AG04449 (cell line): Measurements from ENCODE around the gene GALNT10.

Experiments
- CTCF ChIA-PET: fragments of 350-600 bp; formaldehyde crosslinking; extraction: SDS; loops from one replicate; lab custom pipeline; 2021; ENCODE audit warnings: antibody characterized with exemption; lab: Yijun Ruan, JAX
- POLR2A ChIA-PET: fragments of 400-600, 350-600 bp; formaldehyde crosslinking; extraction: SDS; loops from one replicate; lab custom pipeline; 2020; ENCODE audit warnings: antibody characterized with exemption, inconsistent platforms; lab: Yijun Ruan, JAX
- DNase-seq: peaks from one replicate; pipeline ENCODE4 v3.0.0-alpha.2; 2010; ENCODE audit warnings: low read depth, low spot score
- H3K4me3 ChIP-seq: 2 replicates; pipeline ENCODE4 v1.5.1; 2011; ENCODE audit warnings: low read depth, mild to moderate bottlenecking, control low read depth, low read length
- TF ChIP-seq, protein P1 (sequence below): IDR thresholded peaks from one replicate; pipeline ENCODE4 v1.5.1; 2011; ENCODE audit warnings: mild to moderate bottlenecking, moderate library complexity, low read length, control low read depth, inconsistent platforms; ENCODE audit not compliant: insufficient read depth; ENCODE audit errors: missing control alignments

GALNT10 gene

GRCh38 chr5:154276261-154276972 lies 85.9 kb downstream of the GALNT10 start:
- no peak for DNase-seq
- POLR2A ChIA-PET = interaction anchor here (0.6 kb wide), 1 partner anchor 92 kb away, joined by 3 read pairs; no protein-coding TSS in a partner anchor

DNA sequence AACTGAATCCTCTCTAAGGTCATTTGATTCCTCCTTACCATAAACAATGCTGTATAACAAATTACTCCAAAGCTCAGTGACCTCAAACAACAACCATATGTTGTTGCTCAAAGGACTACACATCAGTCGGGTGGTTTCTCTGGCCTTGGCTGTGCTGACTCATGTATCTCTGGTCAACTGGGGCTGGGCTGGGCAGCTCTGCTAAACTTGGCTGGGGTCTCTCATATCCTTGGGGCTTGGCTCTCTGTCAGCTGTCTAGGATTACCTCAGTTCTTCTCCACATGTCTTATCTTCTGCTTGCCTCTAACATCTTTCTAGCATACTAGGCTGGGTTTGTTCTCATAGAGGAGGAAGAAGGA lies 86.4 kb downstream of the GALNT10 start:
- ChIA-PET CTCF (no interaction called here), POLR2A (interaction anchor here (0.6 kb wide), 1 partner anchor 91 kb away, joined by 3 read pairs; no protein-coding TSS in a partner anchor)
- TF ChIP-seq, protein P1, sequence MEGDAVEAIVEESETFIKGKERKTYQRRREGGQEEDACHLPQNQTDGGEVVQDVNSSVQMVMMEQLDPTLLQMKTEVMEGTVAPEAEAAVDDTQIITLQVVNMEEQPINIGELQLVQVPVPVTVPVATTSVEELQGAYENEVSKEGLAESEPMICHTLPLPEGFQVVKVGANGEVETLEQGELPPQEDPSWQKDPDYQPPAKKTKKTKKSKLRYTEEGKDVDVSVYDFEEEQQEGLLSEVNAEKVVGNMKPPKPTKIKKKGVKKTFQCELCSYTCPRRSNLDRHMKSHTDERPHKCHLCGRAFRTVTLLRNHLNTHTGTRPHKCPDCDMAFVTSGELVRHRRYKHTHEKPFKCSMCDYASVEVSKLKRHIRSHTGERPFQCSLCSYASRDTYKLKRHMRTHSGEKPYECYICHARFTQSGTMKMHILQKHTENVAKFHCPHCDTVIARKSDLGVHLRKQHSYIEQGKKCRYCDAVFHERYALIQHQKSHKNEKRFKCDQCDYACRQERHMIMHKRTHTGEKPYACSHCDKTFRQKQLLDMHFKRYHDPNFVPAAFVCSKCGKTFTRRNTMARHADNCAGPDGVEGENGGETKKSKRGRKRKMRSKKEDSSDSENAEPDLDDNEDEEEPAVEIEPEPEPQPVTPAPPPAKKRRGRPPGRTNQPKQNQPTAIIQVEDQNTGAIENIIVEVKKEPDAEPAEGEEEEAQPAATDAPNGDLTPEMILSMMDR = no peak
- DNase-seq = peak; percentile 58
- no peak overlapping the region for H3K4me3 ChIP-seq

More at GRCh38 chr5:154276261-154276972, 85.9 kb downstream of the GALNT10 start:
- TF ChIP-seq, protein P1 = no peak
- H3K4me3 ChIP-seq = no peak overlapping the region
- CTCF ChIA-PET = interaction anchor here (1.5 kb wide), 1 partner anchor 190 kb away, joined by 3 read pairs; no protein-coding TSS in a partner anchor

DNA sequence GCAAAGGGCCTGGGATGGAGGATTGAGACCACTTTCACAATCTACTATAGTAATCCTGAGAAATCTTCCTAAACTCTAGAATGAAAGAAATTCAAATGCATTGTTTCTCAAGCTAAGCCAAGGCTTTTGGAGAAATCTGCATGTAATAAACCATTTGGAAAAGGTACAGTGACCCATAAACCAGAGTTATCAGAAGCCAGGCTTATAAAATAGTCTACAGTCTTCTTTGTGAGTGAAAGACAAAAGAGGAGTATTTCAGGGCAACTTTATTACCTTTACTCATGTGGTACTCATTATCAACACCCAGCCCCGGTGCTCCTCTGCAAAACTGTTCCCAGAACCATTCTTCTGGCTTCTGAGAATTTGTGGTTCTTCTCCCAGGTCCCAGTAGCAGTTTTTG lies 87.0 kb downstream of the GALNT10 start:
- H3K4me3 ChIP-seq = no peak overlapping the region
- DNase-seq = no peak
- POLR2A ChIA-PET = no interaction called here
- CTCF ChIA-PET = interaction anchor here (0.8 to 1.4 kb wide), 2 partner anchors 127 to 205 kb away, joined by 3 to 4 read pairs; no protein-coding TSS in a partner anchor
- TF ChIP-seq, protein P1 = no peak

- ChIA-PET CTCF (interaction anchor here (0.8 to 1.4 kb wide), 3 partner anchors 85 to 206 kb away, joined by 3 to 4 read pairs (median 3); no protein-coding TSS in a partner anchor), POLR2A (interaction anchor here (0.8 kb wide), 1 partner anchor 88 kb away, joined by 4 read pairs; the partner anchor contains the start of gene GALNT10)
- H3K4me3 ChIP-seq = no peak overlapping the region
- TF ChIP-seq, protein P1 = no peak
- DNase-seq = no peak
Measured at GRCh38 chr5:154278186-154278585, 87.7 kb downstream of the GALNT10 start.

DNA sequence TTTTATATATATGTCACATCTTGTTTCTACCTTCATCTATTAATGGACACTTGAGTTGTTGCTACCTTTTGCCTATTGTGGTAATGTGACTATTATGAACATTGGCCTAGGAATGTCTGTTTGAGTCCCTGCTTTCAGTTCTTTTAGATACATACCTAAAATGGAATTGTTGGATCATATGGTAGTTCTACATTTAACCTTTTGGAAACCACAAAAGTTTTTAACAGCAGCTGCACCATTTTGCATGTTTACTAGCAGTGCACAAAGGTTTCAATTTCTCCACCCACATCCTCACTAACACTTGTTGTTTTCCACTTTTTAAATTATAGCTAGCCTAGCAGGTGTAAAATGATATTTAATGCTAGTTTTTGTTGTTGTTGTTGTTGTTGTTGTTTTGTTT lies 88.4 kb downstream of the GALNT10 start:
- no peak overlapping the region for H3K4me3 ChIP-seq
- TF ChIP-seq, protein P1 = no peak
- CTCF ChIA-PET = interaction anchor here (1.0 to 1.2 kb wide), 2 partner anchors 76 to 86 kb away, joined by 3 read pairs; no protein-coding TSS in a partner anchor
- POLR2A ChIA-PET = interaction anchor here (0.6 kb wide), 1 partner anchor 89 kb away, joined by 3 read pairs; the partner anchor contains the start of gene GALNT10
- DNase-seq = no peak

DNA sequence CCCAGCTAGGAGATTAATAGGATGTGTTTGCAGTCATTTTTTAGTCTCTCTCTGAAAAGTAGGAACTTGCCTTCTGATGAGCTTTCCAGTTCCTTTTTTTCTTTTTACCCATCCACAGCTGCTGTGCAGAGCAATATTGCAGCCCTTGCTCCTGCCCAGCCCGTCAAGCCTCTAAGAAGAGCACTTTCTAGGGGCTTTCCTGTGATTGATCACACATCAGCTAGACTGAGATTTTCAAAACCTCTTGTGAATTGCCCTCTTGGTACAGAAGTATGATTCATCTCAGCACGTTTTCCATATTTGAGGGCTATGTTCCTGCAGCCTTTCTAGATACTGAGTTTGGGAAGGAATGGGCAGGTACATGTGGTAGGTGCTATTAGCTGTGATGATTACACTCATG lies 93.9 kb downstream of the GALNT10 start:
- CTCF ChIA-PET = interaction anchor here (1.1 kb wide), 2 partner anchors 11 to 121 kb away, joined by 3 to 4 read pairs; no protein-coding TSS in a partner anchor
- POLR2A ChIA-PET = no interaction called here

More for the DNA sequence above, 93.9 kb downstream of the GALNT10 start:
- no peak for DNase-seq
- TF ChIP-seq, protein P1 = no peak
- no peak overlapping the region for H3K4me3 ChIP-seq
